Heart left ventricle (tissue), 13 donors: ENCODE data around the gene RLF.

Source experiments
- POLR2A ChIP-seq, 2 donors: fragments of 450-650 bp; IDR thresholded peaks; one replicate each; pipeline ENCODE4 v1.6.1; 2017; ENCODE audit warnings: antibody characterized with exemption in 2 of 2, mild to moderate bottlenecking in 2 of 2, moderate library complexity in 2 of 2
- TF ChIP-seq, protein P1 (sequence below), 12 donors: fragments of 200-600 bp; sonication (generic) in 4 of 12; IDR thresholded peaks; one replicate each; pipeline versions ENCODE4 v1.5.0 to v1.8.0; 2018 to 2022; ENCODE audit warnings: antibody characterized with exemption in 12 of 12, mild to moderate bottlenecking in 5 of 12
- donor health status: ischemic (EF 13 %, LVEDD 7.1; RV severe dilation, severe dysfunction).
- donor health status: DM: no; HTN: yes; CAD: no.
- donor health status: DM: no; HTN: no; CAD: no.
- donor health status: ischemic (EF 25% LVEDD 6.9; RV normal size, moderate dysfunction).
- donor health status: ischemic (EF 25% LVEDD 5.7; RV mildly dilated, moderate dysfunction).
- donor health status: ischemic (EF 35%, LVEDD 5.7; RV mildly dilated, moderate dysfunction).
- donor health status: nonischemic (EF 11% LVEDD 7.7; RV severe dilation, severe dysfunction).
- donor health status: DM: yes; HTN: yes; CAD: no.
- donor health status: PGD.
- donor health status: ischemic (EF 29% LVEDD 5.4; RV normal size, mild dysfunction).
- donor health status: nonischemic (EF 23%, LVEDD 6.1; RV moderate dilation, normal function).

DNA sequence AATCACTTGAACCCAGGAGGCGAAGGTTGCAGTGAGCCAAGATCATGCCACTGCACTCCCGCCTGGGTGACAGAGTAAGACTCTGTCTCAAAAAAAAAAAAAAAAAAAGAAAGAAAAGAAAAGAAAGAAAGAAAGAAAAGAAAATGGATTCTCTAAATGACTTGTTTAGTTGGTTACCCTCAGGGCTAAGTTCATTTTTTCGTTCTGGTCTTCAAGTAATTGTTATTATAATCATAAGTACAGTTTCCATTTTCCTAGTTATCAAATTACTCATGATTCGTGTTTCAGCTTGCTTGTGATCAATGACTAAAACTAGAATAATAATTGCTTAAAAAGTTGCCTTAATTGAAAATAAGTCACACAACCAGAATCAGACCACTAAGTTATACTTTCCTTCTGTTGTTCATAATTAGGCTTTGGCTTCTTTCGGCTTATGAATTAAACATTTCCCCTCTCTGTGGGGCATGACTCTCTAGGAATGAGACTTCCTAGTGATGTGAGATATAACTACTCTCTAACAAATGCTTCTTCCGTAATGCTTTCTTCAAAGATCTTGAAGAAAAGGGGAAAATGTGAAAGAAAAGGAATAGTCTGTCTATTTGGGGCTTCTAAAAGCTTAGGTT lies 9.6 kb upstream of the RLF start:
- no peak for TF ChIP-seq POLR2A (IDR thresholded peaks at IDR 0.05)
- TF ChIP-seq, protein P1, sequence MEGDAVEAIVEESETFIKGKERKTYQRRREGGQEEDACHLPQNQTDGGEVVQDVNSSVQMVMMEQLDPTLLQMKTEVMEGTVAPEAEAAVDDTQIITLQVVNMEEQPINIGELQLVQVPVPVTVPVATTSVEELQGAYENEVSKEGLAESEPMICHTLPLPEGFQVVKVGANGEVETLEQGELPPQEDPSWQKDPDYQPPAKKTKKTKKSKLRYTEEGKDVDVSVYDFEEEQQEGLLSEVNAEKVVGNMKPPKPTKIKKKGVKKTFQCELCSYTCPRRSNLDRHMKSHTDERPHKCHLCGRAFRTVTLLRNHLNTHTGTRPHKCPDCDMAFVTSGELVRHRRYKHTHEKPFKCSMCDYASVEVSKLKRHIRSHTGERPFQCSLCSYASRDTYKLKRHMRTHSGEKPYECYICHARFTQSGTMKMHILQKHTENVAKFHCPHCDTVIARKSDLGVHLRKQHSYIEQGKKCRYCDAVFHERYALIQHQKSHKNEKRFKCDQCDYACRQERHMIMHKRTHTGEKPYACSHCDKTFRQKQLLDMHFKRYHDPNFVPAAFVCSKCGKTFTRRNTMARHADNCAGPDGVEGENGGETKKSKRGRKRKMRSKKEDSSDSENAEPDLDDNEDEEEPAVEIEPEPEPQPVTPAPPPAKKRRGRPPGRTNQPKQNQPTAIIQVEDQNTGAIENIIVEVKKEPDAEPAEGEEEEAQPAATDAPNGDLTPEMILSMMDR (IDR thresholded peaks at IDR 0.05): no peak
